AG04449 (cell line): ENCODE results near the gene HSD17B2.

Source experiments
- CTCF ChIA-PET: fragments of 350-600 bp; formaldehyde crosslinking; extraction: SDS; loops from one replicate; lab custom pipeline; 2021; ENCODE audit warnings: antibody characterized with exemption; lab: Yijun Ruan, JAX
- POLR2A ChIA-PET: fragments of 400-600, 350-600 bp; formaldehyde crosslinking; extraction: SDS; loops from one replicate; lab custom pipeline; 2020; ENCODE audit warnings: antibody characterized with exemption, inconsistent platforms; lab: Yijun Ruan, JAX
- DNase-seq: peaks from one replicate; pipeline ENCODE4 v3.0.0-alpha.2; 2010; ENCODE audit warnings: low read depth, low spot score
- H3K4me3 ChIP-seq: 2 replicates; pipeline ENCODE4 v1.5.1; 2011; ENCODE audit warnings: low read depth, mild to moderate bottlenecking, control low read depth, low read length
- CTCF ChIP-seq: IDR thresholded peaks from one replicate; pipeline ENCODE4 v1.5.1; 2011; ENCODE audit warnings: mild to moderate bottlenecking, moderate library complexity, low read length, control low read depth, inconsistent platforms; ENCODE audit not compliant: insufficient read depth; ENCODE audit errors: missing control alignments

HSD17B2 gene

GRCh38 chr16:82070656-82071369, 35.8 kb downstream of the HSD17B2 start:
- no peak overlapping the region for H3K4me3 ChIP-seq
- ChIA-PET POLR2A (no interaction called here), CTCF (no interaction called here)
- TF ChIP-seq CTCF, result no peak
- DNase-seq, result peak; percentile 19

- TF ChIP-seq CTCF, result no peak
- no peak for DNase-seq
- H3K4me3 ChIP-seq, result no peak overlapping the region
- ChIA-PET CTCF (no interaction called here), POLR2A (no interaction called here)
Observed at GRCh38 chr16:82071421-82071820, 36.4 kb downstream of the HSD17B2 start.

GRCh38 chr16:82072313-82072712, 37.3 kb downstream of the HSD17B2 start:
- ChIA-PET CTCF (interaction anchor here (2.4 kb wide), 1 partner anchor 10 kb away, joined by 7 read pairs; no protein-coding TSS in a partner anchor), POLR2A (no interaction called here)

GRCh38 chr16:82074019-82074558, 39.0 kb downstream of the HSD17B2 start:
- DNase-seq, result no peak
- ChIA-PET POLR2A (no interaction called here), CTCF (interaction anchor here (0.6 to 2.4 kb wide), 2 partner anchors 12 to 156 kb away, joined by 3 to 7 read pairs; no protein-coding TSS in a partner anchor)
- no peak for TF ChIP-seq CTCF
- H3K4me3 ChIP-seq, result no peak overlapping the region

More at GRCh38 chr16:82072313-82072712, 37.3 kb downstream of the HSD17B2 start:
- TF ChIP-seq CTCF, result no peak
- DNase-seq, result no peak
- H3K4me3 ChIP-seq, result no peak overlapping the region

- ChIA-PET POLR2A (no interaction called here), CTCF (no interaction called here)
- no peak for TF ChIP-seq CTCF
- no peak overlapping the region for H3K4me3 ChIP-seq
- DNase-seq, result no peak
Observed at GRCh38 chr16:82078125-82078524, 43.1 kb downstream of the HSD17B2 start.

- TF ChIP-seq CTCF, result no peak
- ChIA-PET CTCF (no interaction called here), POLR2A (no interaction called here)
- no peak for DNase-seq
- no peak overlapping the region for H3K4me3 ChIP-seq
Observed at GRCh38 chr16:82079892-82080291, 44.8 kb downstream of the HSD17B2 start.
